GM21723 (cell line): ENCODE measurements around the gene SOHLH1.

Experiments
- ATAC-seq: cut with Tn5 transposase; IDR thresholded peaks from one replicate; pipeline ENCODE4 v1.9.1; 2021; ENCODE audit warnings: mild to moderate bottlenecking, moderate library complexity; ENCODE audit not compliant: unreplicated experiment

SOHLH1 gene

DNA sequence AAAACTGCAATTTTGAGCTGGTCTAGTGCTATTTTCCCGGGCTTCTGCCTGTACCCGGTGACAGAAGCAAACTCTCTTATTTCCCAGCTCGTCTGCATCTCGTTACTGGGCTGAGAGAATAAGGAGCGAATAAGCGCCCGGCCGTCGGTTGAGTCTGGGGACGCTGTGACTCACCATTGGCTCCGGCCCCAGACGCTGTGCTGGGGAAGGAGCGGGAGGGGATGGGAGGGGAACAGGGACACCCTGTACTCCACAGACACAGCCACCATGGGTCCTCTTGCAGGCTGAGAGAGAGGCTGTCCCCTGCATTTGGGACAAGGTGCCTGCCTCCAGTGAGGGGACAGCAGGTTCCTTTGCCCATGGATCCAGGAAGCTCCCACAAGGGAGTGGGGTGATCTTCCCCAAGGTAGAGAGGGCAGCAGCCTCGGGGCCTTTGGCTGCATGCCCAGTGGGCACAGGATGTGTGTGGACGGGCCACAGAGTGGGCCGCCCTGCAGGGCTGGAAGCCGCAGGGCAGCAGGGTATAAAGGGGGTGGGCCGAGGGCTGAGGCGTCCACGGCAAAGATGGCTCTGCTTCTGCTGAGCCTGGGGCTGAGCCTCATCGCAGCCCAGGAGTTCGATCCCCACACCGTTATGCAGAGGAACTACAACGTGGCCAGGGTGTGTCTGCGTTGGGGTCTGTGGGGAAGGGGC is 36.4 kb downstream of the SOHLH1 start, which contains the start of gene LCN9:
Gene LCN9 (plus strand): TSS at position 552 of the 693 bp plus-strand sequence. CDS start 13 bp downstream, at position 565.
- ATAC-seq, result no peak

DNA sequence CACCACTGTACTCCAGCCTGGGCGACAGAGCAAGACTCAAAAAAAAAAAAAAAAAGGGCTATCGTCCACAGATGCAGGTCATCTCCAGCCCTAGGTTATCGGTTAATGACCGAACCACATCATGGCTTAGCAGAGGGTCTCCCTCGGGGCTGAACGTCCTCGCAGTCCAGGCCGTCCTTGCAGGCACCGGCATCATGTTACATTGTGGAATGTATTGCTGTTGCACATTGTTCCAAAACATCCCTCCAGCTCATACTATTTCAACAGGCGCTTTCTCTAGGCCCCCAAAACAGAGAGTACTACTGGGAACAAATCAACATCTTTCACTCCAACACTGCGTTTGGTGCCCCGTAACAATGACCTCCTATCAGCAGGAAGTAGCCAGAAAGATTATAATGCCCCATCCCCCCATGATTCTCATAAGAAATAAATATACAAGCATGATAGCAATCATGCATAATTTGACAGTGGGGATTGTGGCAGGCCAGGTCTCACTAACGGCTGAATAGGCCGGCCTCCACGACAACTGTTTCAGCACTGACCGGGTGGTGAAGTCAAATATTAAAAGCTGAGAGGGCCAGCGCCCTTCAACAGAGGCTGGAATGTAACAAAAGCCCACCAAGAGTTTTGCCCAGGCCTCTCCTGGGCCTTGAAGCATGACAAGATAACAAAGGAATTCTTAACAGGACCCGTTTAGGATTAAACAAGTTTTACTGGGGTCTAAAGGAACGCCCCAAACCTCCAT is 37.3 kb downstream of the SOHLH1 start:
- ATAC-seq, result no peak

DNA sequence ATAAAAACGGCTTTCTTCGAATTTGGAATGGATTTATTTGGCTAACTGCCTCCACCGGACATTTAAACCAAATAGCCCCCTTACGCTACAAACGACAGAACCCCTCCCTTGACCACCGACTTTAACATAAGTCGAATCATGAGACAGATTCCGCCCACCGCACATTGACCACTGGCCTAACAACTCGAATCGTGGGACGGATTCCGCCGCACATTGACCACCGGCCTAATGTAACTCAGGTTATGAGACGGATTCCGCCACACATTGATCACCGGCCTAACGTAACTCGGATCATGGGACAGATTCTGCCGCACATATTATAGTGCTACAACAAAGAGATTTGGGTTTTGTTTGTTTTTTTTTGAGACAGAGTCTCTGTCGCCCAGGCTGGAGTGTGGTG is 38.9 kb downstream of the SOHLH1 start:
- ATAC-seq, result no peak

DNA sequence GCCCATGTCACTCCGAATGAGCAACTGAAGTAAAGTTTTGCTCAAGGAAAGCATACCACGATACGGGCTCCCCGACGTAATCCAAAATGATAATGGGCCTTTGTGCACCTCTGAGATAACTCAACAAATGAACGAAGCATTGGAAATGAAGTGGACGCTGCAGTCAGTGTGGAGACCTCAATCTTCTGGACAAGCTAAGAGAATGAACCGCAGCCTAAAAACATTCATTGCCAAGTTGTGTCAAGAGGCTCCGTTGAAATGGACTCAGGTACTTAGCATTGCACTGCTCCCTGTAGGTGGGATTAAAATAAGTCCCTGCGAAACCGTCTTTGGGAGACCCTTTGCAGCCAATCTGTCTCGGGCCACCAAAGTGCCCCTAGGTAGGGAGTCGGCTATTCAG is 40.0 kb downstream of the SOHLH1 start:
- ATAC-seq, result no peak

DNA sequence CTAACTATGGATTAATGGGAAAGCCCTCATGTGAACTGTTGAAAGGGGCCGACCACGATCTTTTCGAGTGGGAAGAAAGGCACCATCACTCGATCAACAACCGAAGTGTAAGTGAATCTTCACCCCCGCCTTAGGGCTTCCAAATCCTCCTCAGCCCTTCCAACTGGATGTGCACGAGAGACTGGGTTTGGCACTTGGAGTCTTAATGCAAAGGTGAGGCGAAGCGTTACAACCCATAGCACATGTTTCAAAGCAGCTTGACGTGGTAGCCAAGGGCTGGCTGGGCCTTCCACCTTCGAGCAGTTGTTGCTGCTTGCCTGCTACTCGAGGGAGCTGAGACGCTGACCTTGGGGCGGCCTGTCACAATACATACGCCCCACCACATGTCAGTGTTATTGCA is 41.9 kb downstream of the SOHLH1 start:
- no peak for ATAC-seq

DNA sequence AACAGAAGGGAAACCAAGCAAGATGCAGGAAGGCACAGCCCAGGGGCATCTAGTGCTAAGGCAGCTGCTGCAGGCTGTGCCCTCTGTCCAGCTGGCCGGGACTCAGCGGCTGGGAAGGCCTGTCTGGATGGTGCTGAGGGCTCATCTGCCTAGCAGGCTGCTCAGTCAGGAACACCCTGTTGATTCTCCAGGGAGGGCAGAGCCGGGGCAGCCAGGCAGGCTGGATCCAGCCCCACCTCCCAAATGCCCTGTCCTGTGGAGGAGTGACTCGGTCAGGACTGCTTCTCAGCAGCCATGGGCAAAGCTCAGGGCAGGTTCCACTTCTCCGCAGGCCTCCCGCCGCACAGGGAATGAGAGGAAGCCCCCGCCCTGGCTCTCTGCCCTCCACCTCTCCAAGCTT is 44.0 kb downstream of the SOHLH1 start:
- ATAC-seq, result no peak

DNA sequence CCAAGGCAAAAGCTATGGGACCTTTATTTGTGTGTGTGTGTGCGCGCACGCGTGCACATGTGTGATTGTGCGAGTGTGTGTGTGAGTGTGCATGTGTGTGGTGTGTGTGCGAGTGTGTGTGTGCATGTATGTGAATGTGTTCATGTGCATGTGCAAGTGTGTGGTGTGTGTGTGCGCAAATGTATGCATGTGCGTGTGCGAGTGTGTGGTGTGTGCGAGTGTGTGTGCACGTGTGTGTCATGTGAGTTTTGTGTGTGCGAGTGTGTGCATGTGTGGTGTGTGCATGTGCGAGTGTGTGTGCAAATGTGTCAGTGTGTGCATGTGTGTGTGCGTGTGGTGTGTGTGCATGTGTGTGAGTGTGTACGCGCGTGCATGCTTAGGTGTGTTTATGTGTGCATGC is 48.9 kb downstream of the SOHLH1 start:
- no peak for ATAC-seq

DNA sequence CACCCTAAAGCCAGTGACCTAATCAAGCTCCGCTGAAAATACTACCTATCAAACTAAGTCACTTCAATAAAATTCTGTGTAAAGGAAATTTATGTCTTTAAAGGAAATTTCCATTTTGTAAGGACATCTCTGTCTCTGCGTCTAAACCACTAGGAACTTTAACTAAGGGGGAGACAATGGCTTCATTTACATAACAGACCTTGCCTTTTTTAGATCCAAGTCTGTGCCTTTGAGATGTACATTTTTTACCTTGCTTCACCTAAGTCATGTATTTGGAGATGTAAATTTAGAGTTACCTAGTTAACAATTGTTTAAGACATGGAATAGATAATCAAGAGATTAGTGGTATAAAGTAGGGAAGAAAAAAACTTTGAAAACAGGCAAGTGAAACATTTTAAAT is 49.8 kb downstream of the SOHLH1 start:
- ATAC-seq, result no peak

DNA sequence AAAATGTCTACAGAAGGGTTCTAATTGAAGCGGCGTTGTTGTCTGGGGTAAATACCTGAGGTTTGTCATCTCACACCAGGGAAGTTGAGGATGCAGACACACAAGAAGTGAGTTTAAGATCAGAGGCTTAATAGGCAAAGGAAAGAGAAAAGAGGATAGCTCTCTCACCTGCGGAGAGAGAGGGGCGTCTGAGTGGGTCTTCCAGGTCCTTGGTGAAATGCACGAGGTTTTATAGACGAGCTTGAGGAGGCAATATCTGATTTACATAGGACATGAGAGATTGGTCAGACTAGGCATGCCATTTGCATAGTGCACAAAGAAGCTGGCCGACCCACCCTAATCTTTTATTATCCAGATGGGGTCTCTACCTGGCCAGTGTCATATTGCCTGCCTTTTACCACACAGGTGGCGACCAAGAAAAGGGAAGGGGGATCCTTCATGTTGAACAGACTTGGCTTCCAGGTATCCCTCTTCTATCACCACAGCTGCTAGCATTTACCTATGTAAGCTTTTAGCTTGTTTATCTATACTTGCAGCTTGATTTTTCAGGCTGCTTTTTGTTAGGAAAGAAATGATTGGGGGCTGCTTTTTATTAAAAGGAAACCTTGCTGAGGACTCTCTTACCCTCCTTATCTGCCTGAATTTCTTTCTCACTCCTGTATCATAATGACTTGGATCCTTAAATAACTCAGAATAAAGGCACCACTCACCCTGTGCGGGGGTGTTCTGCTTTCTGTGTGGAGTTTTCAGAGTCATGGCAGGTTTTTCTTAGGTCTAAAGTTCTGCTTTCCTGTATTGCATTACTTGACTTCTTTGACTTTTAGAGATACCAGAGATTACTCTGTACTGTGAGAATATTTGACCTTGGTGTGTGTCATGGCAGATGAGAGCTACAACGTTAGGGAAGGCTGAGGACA is 50.5 kb downstream of the SOHLH1 start:
- no peak for ATAC-seq

DNA sequence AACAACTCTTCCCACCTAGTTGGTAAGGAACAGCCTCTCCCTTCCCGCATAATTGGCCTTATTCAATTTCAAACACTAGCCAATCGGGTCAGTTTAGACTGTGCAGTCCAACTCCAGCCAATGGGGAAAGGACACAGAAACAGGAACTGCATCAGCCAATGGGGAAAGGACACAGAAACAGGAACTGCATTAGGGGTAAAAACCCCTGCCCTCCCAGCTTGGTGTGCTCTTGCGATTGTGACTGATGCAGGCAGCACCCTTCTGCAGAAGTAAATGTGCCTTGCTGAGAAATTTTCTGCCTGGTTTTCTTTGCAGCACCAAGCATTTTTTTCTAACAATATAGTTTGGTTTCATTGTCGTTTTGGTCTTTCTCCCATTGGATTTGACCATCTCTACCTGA is 51.4 kb downstream of the SOHLH1 start:
- no peak for ATAC-seq

DNA sequence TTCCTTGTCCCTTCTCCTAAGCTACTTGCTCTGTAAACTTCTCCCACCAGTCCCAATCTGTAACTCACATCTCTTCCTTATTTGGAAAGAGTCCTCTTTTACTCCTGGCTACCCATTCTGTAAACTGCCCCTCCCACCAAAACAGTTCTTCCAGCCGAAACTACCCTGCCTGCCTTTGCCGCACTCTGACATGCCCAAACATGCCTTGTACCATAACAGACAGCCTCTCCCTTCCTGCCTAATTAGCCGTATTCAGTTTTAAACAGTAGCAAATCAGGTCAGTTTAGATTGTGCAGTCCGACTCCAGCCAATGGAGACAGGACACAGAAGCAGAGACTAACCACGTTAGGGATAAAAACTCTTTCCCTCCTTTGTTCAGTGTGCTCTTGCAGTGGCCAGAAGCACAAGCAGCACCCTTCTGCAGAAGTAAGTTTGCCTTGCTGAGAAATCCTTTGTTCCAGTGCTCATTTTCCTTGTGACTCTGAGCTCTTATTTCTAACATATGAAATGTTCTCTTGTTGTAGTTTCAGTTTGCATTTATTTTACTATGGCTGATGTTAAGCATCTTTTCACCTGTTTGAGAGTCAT is 54.6 kb downstream of the SOHLH1 start:
- no peak for ATAC-seq
